COR-L47 (cell line): ENCODE data around the gene PIP5KL1.

Experiments used
- DNase-seq: peaks from one replicate; lab custom pipeline; 2025; lab: John Stamatoyannopoulos, UW

The PIP5KL1 gene

GRCh38 chr9:127968042-127968441, 37.5 kb upstream of the PIP5KL1 start:
- no peak for DNase-seq

- DNase-seq, result no peak
Measured at GRCh38 chr9:127967151-127967809, 36.7 kb upstream of the PIP5KL1 start.

GRCh38 chr9:127966416-127967150, 36.0 kb upstream of the PIP5KL1 start:
- DNase-seq, result no peak

- no peak for DNase-seq
Measured at GRCh38 chr9:127965953-127966352, 35.4 kb upstream of the PIP5KL1 start.

- DNase-seq, result no peak
Measured at GRCh38 chr9:127963359-127964064, 32.9 kb upstream of the PIP5KL1 start.

GRCh38 chr9:127963041-127963358, 32.4 kb upstream of the PIP5KL1 start:
- no peak for DNase-seq

GRCh38 chr9:127962278-127962677, 31.7 kb upstream of the PIP5KL1 start:
- no peak for DNase-seq

GRCh38 chr9:127961613-127962155, 31.1 kb upstream of the PIP5KL1 start:
- DNase-seq, result no peak

GRCh38 chr9:127961155-127961490, 30.5 kb upstream of the PIP5KL1 start:
- no peak for DNase-seq

GRCh38 chr9:127960410-127961154, 30.0 kb upstream of the PIP5KL1 start:
- no peak for DNase-seq

GRCh38 chr9:127959841-127960409, 29.3 kb upstream of the PIP5KL1 start:
- no peak for DNase-seq

GRCh38 chr9:127959398-127959797, 28.8 kb upstream of the PIP5KL1 start:
- no peak for DNase-seq

- no peak for DNase-seq
Measured at GRCh38 chr9:127958728-127959127, 28.2 kb upstream of the PIP5KL1 start.

- DNase-seq, result peak; percentile 96
Measured at GRCh38 chr9:127955294-127956015, 24.9 kb upstream of the PIP5KL1 start.

- no peak for DNase-seq
Measured at GRCh38 chr9:127954831-127955293, 24.3 kb upstream of the PIP5KL1 start.

GRCh38 chr9:127953768-127954505, 23.4 kb upstream of the PIP5KL1 start:
- no peak for DNase-seq

GRCh38 chr9:127953154-127953553, 22.6 kb upstream of the PIP5KL1 start:
- no peak for DNase-seq

GRCh38 chr9:127950513-127951289, 20.1 kb upstream of the PIP5KL1 start:
- DNase-seq, result no peak

GRCh38 chr9:127949827-127950512, 19.4 kb upstream of the PIP5KL1 start:
- no peak for DNase-seq
